HG03460 (cell line): Measurements from ENCODE around the gene RNF145.
A peak's percentile ranks its signal among the peaks of the same experiment; 100 is the strongest.

Experiments used
- ATAC-seq: cut with Tn5 transposase; IDR thresholded peaks from one replicate; pipeline ENCODE4 v1.9.1; 2021; ENCODE audit not compliant: unreplicated experiment

RNF145 gene

GRCh38 chr5:159220206-159220605 lies 10.9 kb upstream of the RNF145 start:
- no peak for ATAC-seq

- no peak for ATAC-seq
These were observed 9.3 kb upstream of the RNF145 start for GRCh38 chr5:159218595-159219023.

- ATAC-seq = no peak
These were observed 7.9 kb upstream of the RNF145 start for GRCh38 chr5:159217236-159217635.

- ATAC-seq = no peak
These were observed 7.1 kb upstream of the RNF145 start for GRCh38 chr5:159216454-159216853.

- ATAC-seq = no peak
These were observed 6.5 kb upstream of the RNF145 start for GRCh38 chr5:159215886-159216285.

GRCh38 chr5:159214486-159215271 lies 5.3 kb upstream of the RNF145 start:
- no peak for ATAC-seq

- ATAC-seq = no peak
These were observed 3.5 kb upstream of the RNF145 start for GRCh38 chr5:159212657-159213462.

GRCh38 chr5:159211729-159212174 lies 2.4 kb upstream of the RNF145 start:
- ATAC-seq = no peak

- no peak for ATAC-seq
These were observed 1.5 kb upstream of the RNF145 start for GRCh38 chr5:159210846-159211245.

GRCh38 chr5:159210210-159210661 lies 883 bp upstream of the RNF145 start:
- ATAC-seq = no peak

- ATAC-seq = peak; percentile 12
These were observed 577 bp downstream of the RNF145 start for GRCh38 chr5:159208514-159209437.

GRCh38 chr5:159207686-159208513 lies 1.5 kb downstream of the RNF145 start:
- ATAC-seq = peak; percentile 43

GRCh38 chr5:159207222-159207685 lies 2.1 kb downstream of the RNF145 start:
- no peak for ATAC-seq

- no peak for ATAC-seq
These were observed 2.5 kb downstream of the RNF145 start for GRCh38 chr5:159206818-159207217.

GRCh38 chr5:159206368-159206767 lies 3.0 kb downstream of the RNF145 start:
- no peak for ATAC-seq

- no peak for ATAC-seq
These were observed 6.0 kb downstream of the RNF145 start for GRCh38 chr5:159203351-159203750.

GRCh38 chr5:159202151-159202550 lies 7.2 kb downstream of the RNF145 start:
- no peak for ATAC-seq

- ATAC-seq = no peak
These were observed 9.6 kb downstream of the RNF145 start for GRCh38 chr5:159199780-159200179.

GRCh38 chr5:159199225-159199624 lies 10.1 kb downstream of the RNF145 start:
- no peak for ATAC-seq
